ENCODE data around the gene PPM1K. TPM values are rescaled to one million over a fixed set of nuclear protein-coding genes. Genes with fewer than 3 reads are reported as not detected.

The PPM1K gene
- polyA plus RNA-seq, 1 donor (not counting 4 experiments of a cell fraction or from before 2014, with no cell fraction given), result 9.8 TPM

DNA sequence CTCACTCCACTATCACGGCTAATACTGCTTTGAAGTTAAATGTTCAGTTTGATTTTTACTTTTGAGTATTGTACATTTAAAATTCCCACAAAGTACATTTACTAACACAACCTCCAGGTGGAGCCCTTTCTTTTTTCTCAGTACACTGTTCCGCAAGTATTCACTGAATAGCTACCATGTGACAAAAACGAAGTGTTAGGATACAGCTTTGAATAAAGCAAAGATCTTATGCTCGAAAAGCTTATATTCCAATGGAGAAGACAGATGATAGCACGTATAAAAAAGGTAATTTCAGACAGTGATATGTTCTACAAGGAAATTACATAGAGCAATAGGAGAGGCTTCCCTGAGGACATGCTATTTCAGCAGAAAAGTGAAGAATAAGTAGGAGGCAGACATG is 65.3 kb downstream of the PPM1K start:
- no peaks in the 10 kb centered on the region for H3K27me3 ChIP-seq (ENCODE audit: control insufficient read depth, extremely low read depth, insufficient read depth, low read length)
- H3K9ac ChIP-seq (ENCODE audit: control insufficient read depth, extremely low read depth, insufficient read depth, low read length), result no peak overlapping the region
- H4K20me1 ChIP-seq (ENCODE audit: control insufficient read depth, extremely low read depth, insufficient read depth, low read length), result no peaks in the 10 kb centered on the region
- H3K4me2 ChIP-seq (ENCODE audit: control insufficient read depth, extremely low read depth, insufficient read depth, low read depth, low read length), result no peak overlapping the region
- no peaks in the 10 kb centered on the region for H3K9me3 ChIP-seq (ENCODE audit: control insufficient read depth, low read depth, low read length)
- no peaks in the 10 kb centered on the region for H3K36me3 ChIP-seq (ENCODE audit: control insufficient read depth in 2 of 2, extremely low read depth in 1 of 2, insufficient read depth in 2 of 2, low read length in 2 of 2)
- H2AFZ ChIP-seq (ENCODE audit: control insufficient read depth, low read length), result no peak overlapping the region
- no peaks in the 10 kb centered on the region for H3K9me1 ChIP-seq (ENCODE audit: control insufficient read depth, extremely low read depth, insufficient read depth, low read length)
- no peak for DNase-seq (ENCODE audit: low read depth, low spot score)
- H3K27ac ChIP-seq (ENCODE audit: control insufficient read depth, insufficient read depth, low read length), result no peak overlapping the region
- H3K4me3 ChIP-seq (ENCODE audit: control insufficient read depth in 2 of 3, extremely low read depth in 1 of 3, insufficient read depth in 2 of 3, low read depth in 1 of 3, low read length in 3 of 3), result no peak overlapping the region
- no peaks in the 10 kb centered on the region for H3K79me2 ChIP-seq (ENCODE audit: control insufficient read depth, insufficient read depth, low read length)
- dilution Hi-C loops (cut with MboI; ENCODE audit: extremely low pct_ligation_motif_present, low sequenced_read_pairs), result loop anchor here (25.0 kb wide), 1 partner anchor 357 kb away; no protein-coding TSS in a partner anchor
- TF ChIP-seq EZH2 (IDR thresholded peaks at IDR 0.05; ENCODE audit: low read length), result no peak
- TF ChIP-seq, protein P1, sequence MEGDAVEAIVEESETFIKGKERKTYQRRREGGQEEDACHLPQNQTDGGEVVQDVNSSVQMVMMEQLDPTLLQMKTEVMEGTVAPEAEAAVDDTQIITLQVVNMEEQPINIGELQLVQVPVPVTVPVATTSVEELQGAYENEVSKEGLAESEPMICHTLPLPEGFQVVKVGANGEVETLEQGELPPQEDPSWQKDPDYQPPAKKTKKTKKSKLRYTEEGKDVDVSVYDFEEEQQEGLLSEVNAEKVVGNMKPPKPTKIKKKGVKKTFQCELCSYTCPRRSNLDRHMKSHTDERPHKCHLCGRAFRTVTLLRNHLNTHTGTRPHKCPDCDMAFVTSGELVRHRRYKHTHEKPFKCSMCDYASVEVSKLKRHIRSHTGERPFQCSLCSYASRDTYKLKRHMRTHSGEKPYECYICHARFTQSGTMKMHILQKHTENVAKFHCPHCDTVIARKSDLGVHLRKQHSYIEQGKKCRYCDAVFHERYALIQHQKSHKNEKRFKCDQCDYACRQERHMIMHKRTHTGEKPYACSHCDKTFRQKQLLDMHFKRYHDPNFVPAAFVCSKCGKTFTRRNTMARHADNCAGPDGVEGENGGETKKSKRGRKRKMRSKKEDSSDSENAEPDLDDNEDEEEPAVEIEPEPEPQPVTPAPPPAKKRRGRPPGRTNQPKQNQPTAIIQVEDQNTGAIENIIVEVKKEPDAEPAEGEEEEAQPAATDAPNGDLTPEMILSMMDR (optimal IDR thresholded peaks at IDR 0.05 in 1 of 3, IDR thresholded peaks at IDR 0.05 in 1 of 3, conservative IDR thresholded peaks at IDR 0.05 in 1 of 3; ENCODE audit: extremely low read depth in 1 of 3, insufficient read depth in 2 of 3, low read length in 3 of 3), result peak in 2 of 3 experiments; percentile 13 to 29
- FAIRE-seq, result no peak
- H3K4me1 ChIP-seq (ENCODE audit: control insufficient read depth, extremely low read depth, insufficient read depth, low read length), result no peaks in the 10 kb centered on the region

DNA sequence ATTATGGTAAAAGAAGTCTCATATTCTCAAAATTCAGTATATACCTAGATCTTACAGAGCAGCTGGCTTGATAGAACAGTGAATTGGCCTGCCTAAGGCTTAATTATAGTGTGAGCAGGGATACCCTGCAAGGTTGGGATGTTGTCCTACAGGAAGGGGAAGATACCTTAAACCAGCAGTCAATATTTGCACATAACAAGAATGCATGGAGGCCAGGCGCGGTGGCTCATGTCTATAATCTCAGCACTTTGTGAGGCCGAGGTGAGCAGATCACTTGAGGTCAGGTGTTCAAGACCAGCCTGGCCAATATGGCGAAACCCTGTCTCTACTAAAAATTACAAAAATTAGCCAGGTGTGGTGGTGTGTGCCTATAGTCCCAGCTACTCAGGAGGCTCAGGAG is 67.2 kb downstream of the PPM1K start:
- TF ChIP-seq EZH2 (IDR thresholded peaks at IDR 0.05; ENCODE audit: low read length), result no peak
- TF ChIP-seq, protein P1 (optimal IDR thresholded peaks at IDR 0.05 in 1 of 3, IDR thresholded peaks at IDR 0.05 in 1 of 3, conservative IDR thresholded peaks at IDR 0.05 in 1 of 3; ENCODE audit: extremely low read depth in 1 of 3, insufficient read depth in 2 of 3, low read length in 3 of 3), result no peak
- H3K4me3 ChIP-seq (ENCODE audit: control insufficient read depth in 2 of 3, extremely low read depth in 1 of 3, insufficient read depth in 2 of 3, low read depth in 1 of 3, low read length in 3 of 3), result no peak overlapping the region
- H3K9me3 ChIP-seq (ENCODE audit: control insufficient read depth, low read depth, low read length), result no peaks in the 10 kb centered on the region
- no peaks in the 10 kb centered on the region for H3K36me3 ChIP-seq (ENCODE audit: control insufficient read depth in 2 of 2, extremely low read depth in 1 of 2, insufficient read depth in 2 of 2, low read length in 2 of 2)
- no peaks in the 10 kb centered on the region for H3K79me2 ChIP-seq (ENCODE audit: control insufficient read depth, insufficient read depth, low read length)
- H3K27ac ChIP-seq (ENCODE audit: control insufficient read depth, insufficient read depth, low read length), result no peak overlapping the region
- no peaks in the 10 kb centered on the region for H3K4me1 ChIP-seq (ENCODE audit: control insufficient read depth, extremely low read depth, insufficient read depth, low read length)
- H3K4me2 ChIP-seq (ENCODE audit: control insufficient read depth, extremely low read depth, insufficient read depth, low read depth, low read length), result no peak overlapping the region
- H3K27me3 ChIP-seq (ENCODE audit: control insufficient read depth, extremely low read depth, insufficient read depth, low read length), result no peaks in the 10 kb centered on the region
- H3K9me1 ChIP-seq (ENCODE audit: control insufficient read depth, extremely low read depth, insufficient read depth, low read length), result no peaks in the 10 kb centered on the region
- no peak overlapping the region for H2AFZ ChIP-seq (ENCODE audit: control insufficient read depth, low read length)
- H4K20me1 ChIP-seq (ENCODE audit: control insufficient read depth, extremely low read depth, insufficient read depth, low read length), result no peaks in the 10 kb centered on the region
- no peak for FAIRE-seq
- no peak overlapping the region for H3K9ac ChIP-seq (ENCODE audit: control insufficient read depth, extremely low read depth, insufficient read depth, low read length)
- no peak for DNase-seq (ENCODE audit: low read depth, low spot score)
- dilution Hi-C loops (cut with MboI; ENCODE audit: extremely low pct_ligation_motif_present, low sequenced_read_pairs), result loop anchor here (25.0 kb wide), 1 partner anchor 355 kb away; no protein-coding TSS in a partner anchor

Measured in keratinocyte (primary cell).